Body of pancreas (tissue), 4 donors: ENCODE measurements around the gene ZKSCAN4. TPM values are rescaled to one million over a fixed set of nuclear protein-coding genes. Genes with fewer than 3 reads are reported as not detected.
A peak's percentile ranks its signal among the peaks of the same experiment; 100 is the strongest.

Experiments used
- ATAC-seq: fragments of 150-250 bp; one replicate; pipeline ENCODE4 v1.9.1; 2016
- DNase-seq, 4 donors: peaks; one replicate each; pipeline ENCODE4 v3.0.0-alpha.2; 2019
- H3K27ac ChIP-seq, 4 donors: fragments of 200-600 bp; sonication (generic); 1 replicate in 3 of 4; 2 replicates in 1 of 4; pipeline versions ENCODE4 v1.5.1 to v1.6.1; 2016 to 2019; ENCODE audit warnings: mild to moderate bottlenecking in 1 of 4, mixed read lengths in 1 of 4, moderate library complexity in 1 of 4
- H3K27me3 ChIP-seq, 2 donors: fragments of 200-600 bp; sonication (generic); one replicate each; pipeline ENCODE4 v1.6.0; 2016; ENCODE audit warnings: mild to moderate bottlenecking in 1 of 2
- H3K36me3 ChIP-seq, 2 donors: fragments of 200-600 bp; sonication (generic); replicated peaks in 1 of 2; 2 replicates each; pipeline ENCODE4 v1.5.1; 2016; ENCODE audit warnings: low read depth in 2 of 2; ENCODE audit not compliant: insufficient read depth in 1 of 2
- H3K4me1 ChIP-seq: fragments of 200-600 bp; sonication (generic); one replicate; pipeline ENCODE4 v1.6.0; 2016
- H3K4me3 ChIP-seq, 2 donors: fragments of 200-600 bp; sonication (generic); 1 replicate in 1 of 2; 2 replicates in 1 of 2; pipeline ENCODE4 v1.5.1; 2016 to 2019
- H3K9me3 ChIP-seq, 3 donors: fragments of 200-600 bp; sonication (generic); 1 replicate in 2 of 3; 2 replicates in 1 of 3; pipeline ENCODE4 v1.5.1; 2016
- CTCF ChIP-seq, 7 experiments: fragments of 450-650 bp in 4 of 7; fragments of 200-600 bp in 3 of 7; sonication (generic) in 3 of 7; IDR thresholded peaks; one replicate each; pipeline ENCODE4 v1.5.1; 2016 to 2019; ENCODE audit warnings: antibody characterized with exemption in 7 of 7
- POLR2A ChIP-seq, 3 donors: fragments of 450-650 bp; IDR thresholded peaks; one replicate each; pipeline ENCODE4 v1.6.1; 2016; ENCODE audit warnings: antibody characterized with exemption in 3 of 3, mild to moderate bottlenecking in 2 of 3
- WGBS, 2 donors: methylation state at CpG; one replicate each; pipeline ENCODE4 v1.1.5; 2017; 5-methylcytosine and 5-hydroxymethylcytosine counted together
- intact Hi-C: fragments of 100-400 bp; cut with DNase I; formaldehyde crosslinking; loops from one replicate; pipeline ENCODE4 v1.15.1; 2023
- total RNA-seq, 2 donors: library from RNA; depleted of rRNA; stranded (reverse); fragments of >200 nt; gene quantifications; one replicate each; pipeline ENCODE4 v1.1.0, GENCODE V29; 2016

The ZKSCAN4 gene
- total RNA-seq, 2 donors from 2014 or later: 2.3 to 2.6 TPM

- intact Hi-C loops: no loop called here
- no peak overlapping the region for H3K4me3 ChIP-seq
- TF ChIP-seq POLR2A (IDR thresholded peaks at IDR 0.05) (no peak), CTCF (IDR thresholded peaks at IDR 0.05) (no peak)
- H3K9me3 ChIP-seq: no peaks in the 10 kb centered on the region
- no peaks in the 10 kb centered on the region for H3K27me3 ChIP-seq
- no peak for ATAC-seq
- H3K36me3 ChIP-seq: peaks cover 0 to 12% of the 10 kb centered on the region in 2 donors
- no peak for DNase-seq
- no peaks in the 10 kb centered on the region for H3K4me1 ChIP-seq
- H3K27ac ChIP-seq: no peak overlapping the region
Observed at GRCh38 chr6:28274888-28275287, 22.8 kb upstream of the ZKSCAN4 start.

DNA sequence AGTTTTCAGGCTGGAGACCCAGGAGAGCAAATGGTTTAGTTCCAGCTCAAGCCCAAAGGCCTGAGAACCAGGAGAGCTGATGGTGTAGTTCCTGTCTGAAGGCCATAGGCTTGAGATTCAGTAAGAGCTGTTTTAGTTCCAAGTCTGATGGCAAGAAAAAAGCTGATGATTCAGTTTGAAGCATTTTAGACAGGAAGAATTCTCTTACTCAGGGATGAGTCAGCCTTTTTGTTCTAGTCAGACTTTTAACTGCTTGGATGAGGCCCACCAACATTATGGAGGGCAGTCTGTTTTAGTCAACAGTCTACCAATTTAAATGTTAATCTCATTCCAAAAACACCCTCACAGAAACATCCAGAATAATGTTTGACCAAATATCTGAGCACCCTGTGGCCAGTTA lies 17.4 kb upstream of the ZKSCAN4 start:
- H3K27ac ChIP-seq: no peak overlapping the region

GRCh38 chr6:28267695-28268059 lies 15.6 kb upstream of the ZKSCAN4 start:
- H3K4me1 ChIP-seq: peaks cover 8% of the 10 kb centered on the region

More for the DNA sequence above, 17.4 kb upstream of the ZKSCAN4 start:
- ATAC-seq (no peak), DNase-seq (no peak)
- Histone ChIP-seq H3K36me3 (peaks cover 0 to 5% of the 10 kb centered on the region in 2 donors), H3K9me3 (no peaks in the 10 kb centered on the region), H3K4me1 (peaks cover 8% of the 10 kb centered on the region), H3K27me3 (no peaks in the 10 kb centered on the region), H3K4me3 (no peak overlapping the region)
- TF ChIP-seq POLR2A (IDR thresholded peaks at IDR 0.05): no peak
- intact Hi-C loops: loop anchor here (10.0 kb wide), 1 partner anchor 65 kb away; the partner anchor contains the start of gene ZSCAN31

DNA sequence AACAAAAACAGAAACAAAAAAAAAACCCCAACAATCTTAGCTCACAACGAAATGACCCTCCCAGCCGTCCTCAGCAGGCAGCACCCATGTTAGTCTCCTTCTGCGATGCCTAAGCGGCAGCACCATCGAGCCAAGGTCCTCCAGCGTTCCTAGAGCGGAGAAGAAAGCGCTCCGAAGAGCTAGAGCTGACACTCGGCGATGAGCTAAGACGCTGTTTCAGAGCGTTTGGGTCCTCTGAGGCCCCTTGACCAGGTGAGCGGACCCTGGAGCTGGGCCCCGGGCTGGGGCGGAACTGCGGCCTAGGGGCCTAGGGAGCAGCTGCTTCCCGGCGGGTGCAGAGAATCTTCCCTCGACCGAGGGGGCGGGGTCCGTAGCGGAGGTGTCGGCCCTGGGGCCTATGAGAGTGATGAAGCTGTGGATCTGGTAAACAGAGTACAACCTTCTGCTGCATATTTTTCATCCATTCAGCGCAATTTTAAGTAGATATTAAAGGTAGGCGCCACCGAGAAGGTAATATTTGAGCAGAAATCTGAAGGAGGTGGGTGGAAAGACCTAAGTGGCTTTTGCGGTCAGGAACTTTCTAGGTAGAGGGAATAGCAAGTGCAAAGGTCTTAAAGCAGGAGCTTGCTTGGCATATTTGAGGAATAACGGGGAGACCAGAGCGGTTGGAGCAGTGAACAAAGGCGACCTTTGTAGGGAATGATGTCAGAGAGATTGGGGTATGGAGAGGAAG lies 15.1 kb upstream of the ZKSCAN4 start, which contains the start of gene ZSCAN26:
Gene ZSCAN26, plus strand, starts transcription at position 182 of the 733 bp plus-strand sequence. CDS start 4,777 bp downstream, outside the sequence.
- 1% methylated on average over 30 to 32 of the region's 32 CpGs for WGBS, 2 donors
- Histone ChIP-seq H3K36me3 (peaks cover 0 to 1% of the 10 kb centered on the region in 2 donors), H3K27me3 (no peaks in the 10 kb centered on the region), H3K9me3 (no peaks in the 10 kb centered on the region), H3K4me3 (peak within 1 kb of the TSS; percentile 79 to 83), H3K4me1 (peaks cover 8% of the 10 kb centered on the region), H3K27ac (peak within 1 kb of the TSS; percentile 40 to 85 (median 76))
- TF ChIP-seq CTCF (IDR thresholded peaks at IDR 0.05) (no peak), POLR2A (IDR thresholded peaks at IDR 0.05) (peak; percentile 46 to 79 (median 75))
- DNase-seq (peak; percentile 77 to 83 (median 78)), ATAC-seq (peak; percentile 98)
- intact Hi-C loops: loop anchor here (10.0 kb wide), 1 partner anchor 68 kb away; the partner anchor contains the start of gene ZSCAN31

More at GRCh38 chr6:28267695-28268059, 15.6 kb upstream of the ZKSCAN4 start:
- intact Hi-C loops: loop anchor here (10.0 kb wide), 1 partner anchor 67 kb away; the partner anchor contains the start of gene ZSCAN31
- Histone ChIP-seq H3K27ac (peak overlapping the region in 2 of 4 donors; percentile 77 to 85), H3K9me3 (no peaks in the 10 kb centered on the region), H3K4me3 (peak overlapping the region; percentile 79 to 83), H3K27me3 (no peaks in the 10 kb centered on the region), H3K36me3 (peaks cover 0 to 4% of the 10 kb centered on the region in 2 donors)
- WGBS, 2 donors: 0 to 4% methylated on average over 1 of the region's 1 CpG
- no peak for ATAC-seq
- no peak for DNase-seq
- TF ChIP-seq CTCF (IDR thresholded peaks at IDR 0.05) (no peak), POLR2A (IDR thresholded peaks at IDR 0.05) (no peak)

GRCh38 chr6:28266563-28266961 lies 14.5 kb upstream of the ZKSCAN4 start:
- H3K9me3 ChIP-seq: no peaks in the 10 kb centered on the region
- 2 to 6% methylated on average over 5 of the region's 5 CpGs for WGBS, 2 donors
- peak overlapping the region in 3 of 4 donors; percentile 76 to 85 (median 77) for H3K27ac ChIP-seq
- peak overlapping the region in 1 of 2 donors; percentile 79 for H3K4me3 ChIP-seq
- ATAC-seq: no peak
- DNase-seq: no peak
- no peaks in the 10 kb centered on the region for H3K27me3 ChIP-seq
- intact Hi-C loops: loop anchor here (10.0 kb wide), 1 partner anchor 68 kb away; the partner anchor contains the start of gene ZSCAN31
- peaks cover 8% of the 10 kb centered on the region for H3K4me1 ChIP-seq
- TF ChIP-seq POLR2A (IDR thresholded peaks at IDR 0.05) (no peak), CTCF (IDR thresholded peaks at IDR 0.05) (no peak)
- no peaks in the 10 kb centered on the region for H3K36me3 ChIP-seq
